SK-N-SH treated with all-trans-retinoic acid at 6 μM for 48 hours (cell line): ENCODE results near the gene C3orf22.

Experiments used
- ARNTL ChIP-seq: fragments of 450-650 bp; formaldehyde crosslinking; IDR thresholded peaks from 2 replicates; pipeline ENCODE4 v1.5.0; 2020; ENCODE audit warnings: low read depth, mild to moderate bottlenecking, moderate library complexity, borderline replicate concordance
- CREB5 ChIP-seq: fragments of 250-450 bp; sonication (Bioruptor Pico); IDR thresholded peaks from 2 replicates; pipeline ENCODE4 v1.5.1; 2020; ENCODE audit warnings: low read depth, mild to moderate bottlenecking, moderate library complexity
- CSDC2 ChIP-seq: fragments of 250-450 bp; sonication (Bioruptor Pico); IDR thresholded peaks from 2 replicates; pipeline ENCODE4 v1.5.0; 2020; ENCODE audit warnings: mild to moderate bottlenecking, moderate library complexity
- GLIS3 ChIP-seq: fragments of 250-450 bp; sonication (Bioruptor Pico); IDR thresholded peaks from 2 replicates; pipeline ENCODE4 v1.5.0; 2020; ENCODE audit warnings: mild to moderate bottlenecking, moderate library complexity
- PATZ1 ChIP-seq: fragments of 250-450 bp; sonication (Bioruptor Pico); IDR thresholded peaks from 2 replicates; pipeline ENCODE4 v1.8.0; 2020; ENCODE audit warnings: mild to moderate bottlenecking, moderate library complexity, borderline replicate concordance
- POU6F1 ChIP-seq: fragments of 250-450 bp; sonication (Bioruptor Pico); IDR thresholded peaks from 2 replicates; pipeline ENCODE4 v1.8.0; 2021; ENCODE audit warnings: low read depth, mild to moderate bottlenecking, moderate library complexity, borderline replicate concordance
- RARB ChIP-seq: fragments of 250-450 bp; sonication (Bioruptor Pico); IDR thresholded peaks from 2 replicates; pipeline ENCODE4 v1.8.0; 2021; ENCODE audit warnings: mild to moderate bottlenecking, moderate library complexity
- TCF4 ChIP-seq: fragments of 250-450 bp; sonication (Bioruptor Pico); IDR thresholded peaks from 2 replicates; pipeline ENCODE4 v1.8.0; 2021; ENCODE audit warnings: mild to moderate bottlenecking, moderate library complexity, borderline replicate concordance
- TSHZ2 ChIP-seq: fragments of 250-450 bp; sonication (Bioruptor Pico); IDR thresholded peaks from 2 replicates; pipeline ENCODE4 v1.5.0; 2020; ENCODE audit warnings: mild to moderate bottlenecking, moderate library complexity
- ZNF565 ChIP-seq: fragments of 450-650 bp; formaldehyde crosslinking; conservative IDR thresholded peaks from 2 replicates; pipeline ENCODE4 v1.5.0; 2020; ENCODE audit warnings: low read depth, mild to moderate bottlenecking, moderate library complexity

GRCh38 chr3:126509597-126510307 is 49.0 kb downstream of the C3orf22 start:
- no peak for TF ChIP-seq PATZ1 (CRISPR knock-in tag)
- TF ChIP-seq CREB5 = no peak
- no peak for TF ChIP-seq ARNTL (CRISPR knock-in tag)
- no peak for TF ChIP-seq CSDC2 (CRISPR knock-in tag)
- no peak for TF ChIP-seq TSHZ2 (CRISPR knock-in tag)
- TF ChIP-seq GLIS3 = no peak
- TF ChIP-seq ZNF565 (CRISPR knock-in tag) = no peak
- no peak for TF ChIP-seq TCF4 (CRISPR knock-in tag)
- TF ChIP-seq RARB (CRISPR knock-in tag) = no peak
- TF ChIP-seq POU6F1 = no peak
